Measurements from ENCODE around the gene BRSK2.
A peak's percentile ranks its signal among the peaks of the same experiment; 100 is the strongest.

BRSK2 gene

DNA sequence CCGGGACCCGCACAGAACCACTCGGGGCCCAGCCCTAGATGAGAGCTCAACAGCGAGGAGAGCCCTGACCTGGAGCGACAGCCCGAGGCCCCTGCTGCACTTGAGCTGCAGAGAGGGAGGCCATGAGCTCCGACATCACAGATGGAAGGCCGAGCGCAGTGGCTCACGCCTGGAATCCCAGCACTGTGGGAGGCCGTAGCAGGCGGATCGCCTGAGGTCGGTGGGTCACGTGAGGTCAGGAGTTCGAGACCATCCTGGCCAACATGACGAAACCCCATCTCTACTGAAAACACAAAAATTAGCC is 13.8 kb upstream of the BRSK2 start:
- H3K27me3 ChIP-seq (replicated peaks; ENCODE audit: control insufficient read depth, insufficient read depth, low read length): no peaks in the 10 kb centered on the region
- no peak overlapping the region for H3K4me3 ChIP-seq (replicated peaks; ENCODE audit: low read depth, low read length)
- DNase-seq (ENCODE audit: extremely low read depth, insufficient read length): no peak
- TF ChIP-seq, protein P1, sequence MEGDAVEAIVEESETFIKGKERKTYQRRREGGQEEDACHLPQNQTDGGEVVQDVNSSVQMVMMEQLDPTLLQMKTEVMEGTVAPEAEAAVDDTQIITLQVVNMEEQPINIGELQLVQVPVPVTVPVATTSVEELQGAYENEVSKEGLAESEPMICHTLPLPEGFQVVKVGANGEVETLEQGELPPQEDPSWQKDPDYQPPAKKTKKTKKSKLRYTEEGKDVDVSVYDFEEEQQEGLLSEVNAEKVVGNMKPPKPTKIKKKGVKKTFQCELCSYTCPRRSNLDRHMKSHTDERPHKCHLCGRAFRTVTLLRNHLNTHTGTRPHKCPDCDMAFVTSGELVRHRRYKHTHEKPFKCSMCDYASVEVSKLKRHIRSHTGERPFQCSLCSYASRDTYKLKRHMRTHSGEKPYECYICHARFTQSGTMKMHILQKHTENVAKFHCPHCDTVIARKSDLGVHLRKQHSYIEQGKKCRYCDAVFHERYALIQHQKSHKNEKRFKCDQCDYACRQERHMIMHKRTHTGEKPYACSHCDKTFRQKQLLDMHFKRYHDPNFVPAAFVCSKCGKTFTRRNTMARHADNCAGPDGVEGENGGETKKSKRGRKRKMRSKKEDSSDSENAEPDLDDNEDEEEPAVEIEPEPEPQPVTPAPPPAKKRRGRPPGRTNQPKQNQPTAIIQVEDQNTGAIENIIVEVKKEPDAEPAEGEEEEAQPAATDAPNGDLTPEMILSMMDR (IDR thresholded peaks at IDR 0.05; ENCODE audit: insufficient read depth, low read length, poor library complexity, severe bottlenecking): no peak
- no peaks in the 10 kb centered on the region for H3K36me3 ChIP-seq (ENCODE audit: control insufficient read depth, insufficient read depth, low read length)

- H3K36me3 ChIP-seq (ENCODE audit: control insufficient read depth, insufficient read depth, low read length): no peaks in the 10 kb centered on the region
- no peak overlapping the region for H3K4me3 ChIP-seq (replicated peaks; ENCODE audit: low read depth, low read length)
- no peaks in the 10 kb centered on the region for H3K27me3 ChIP-seq (replicated peaks; ENCODE audit: control insufficient read depth, insufficient read depth, low read length)
- DNase-seq (ENCODE audit: extremely low read depth, insufficient read length): no peak
- TF ChIP-seq, protein P1 (IDR thresholded peaks at IDR 0.05; ENCODE audit: insufficient read depth, low read length, poor library complexity, severe bottlenecking): no peak
These were observed 12.4 kb upstream of the BRSK2 start for GRCh38 chr11:1377231-1377780.

DNA sequence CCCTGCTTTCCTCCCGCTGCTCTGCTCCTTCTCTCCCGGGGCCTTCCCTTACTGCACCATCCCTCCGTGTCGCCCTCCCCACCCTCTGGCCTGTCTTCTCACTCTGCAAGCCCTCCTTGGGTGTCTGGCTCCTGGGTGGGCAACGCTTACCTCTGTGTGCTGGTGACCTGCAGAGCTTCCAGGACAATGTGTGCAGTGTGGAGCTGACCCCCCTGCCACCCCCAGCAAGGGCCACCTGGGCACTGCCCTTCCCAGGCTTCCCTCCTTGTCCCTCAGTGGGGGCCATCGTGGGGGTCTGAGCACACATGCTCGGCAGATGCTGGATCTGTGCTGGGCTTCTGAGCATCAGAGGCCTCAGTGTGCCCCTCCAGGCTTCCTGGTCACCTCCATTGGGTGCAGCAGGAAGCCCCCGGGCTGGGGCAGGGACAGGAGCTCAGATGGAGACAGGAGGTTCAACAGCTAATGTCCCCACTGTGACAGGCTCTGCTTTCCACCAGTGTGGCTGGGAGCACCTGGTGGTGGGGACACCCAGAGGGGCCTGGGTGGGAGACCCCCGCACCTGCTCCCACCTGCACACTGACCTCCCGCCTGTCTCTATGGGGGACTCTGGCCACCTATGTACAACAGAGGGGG is 7.8 kb upstream of the BRSK2 start:
- Histone ChIP-seq H3K4me3 (replicated peaks; ENCODE audit: low read depth, low read length) (no peak overlapping the region), H3K36me3 (ENCODE audit: control insufficient read depth, insufficient read depth, low read length) (no peaks in the 10 kb centered on the region), H3K27me3 (replicated peaks; ENCODE audit: control insufficient read depth, insufficient read depth, low read length) (no peaks in the 10 kb centered on the region; the same call in 1 of the 2 replicates)
- DNase-seq (ENCODE audit: extremely low read depth, insufficient read length): no peak
- TF ChIP-seq, protein P1 (IDR thresholded peaks at IDR 0.05; ENCODE audit: insufficient read depth, low read length, poor library complexity, severe bottlenecking): no peak

DNA sequence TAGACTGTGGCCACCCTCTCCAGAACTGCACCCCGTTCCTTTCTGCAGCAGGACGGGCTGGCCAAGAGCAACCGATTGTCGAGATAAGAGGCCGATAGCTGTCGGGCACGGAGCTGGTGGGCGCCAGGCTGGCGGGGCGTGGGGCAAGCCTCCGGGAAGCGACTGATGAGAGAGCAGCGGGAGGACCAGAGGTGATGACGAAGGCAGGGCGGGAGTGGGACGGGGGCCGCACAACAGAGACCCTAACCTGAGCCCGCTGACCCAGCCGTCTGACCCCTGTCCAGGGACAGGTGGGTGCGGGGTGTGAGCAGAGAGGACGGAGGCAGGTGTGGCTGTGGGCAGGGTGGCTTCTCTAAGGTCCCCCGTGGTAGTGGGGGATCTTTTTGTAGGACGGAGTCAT is 7.3 kb upstream of the BRSK2 start:
- Histone ChIP-seq H3K4me3 (replicated peaks; ENCODE audit: low read depth, low read length) (no peak overlapping the region), H3K27me3 (replicated peaks; ENCODE audit: control insufficient read depth, insufficient read depth, low read length) (no peaks in the 10 kb centered on the region; the same call in 1 of the 2 replicates)

DNA sequence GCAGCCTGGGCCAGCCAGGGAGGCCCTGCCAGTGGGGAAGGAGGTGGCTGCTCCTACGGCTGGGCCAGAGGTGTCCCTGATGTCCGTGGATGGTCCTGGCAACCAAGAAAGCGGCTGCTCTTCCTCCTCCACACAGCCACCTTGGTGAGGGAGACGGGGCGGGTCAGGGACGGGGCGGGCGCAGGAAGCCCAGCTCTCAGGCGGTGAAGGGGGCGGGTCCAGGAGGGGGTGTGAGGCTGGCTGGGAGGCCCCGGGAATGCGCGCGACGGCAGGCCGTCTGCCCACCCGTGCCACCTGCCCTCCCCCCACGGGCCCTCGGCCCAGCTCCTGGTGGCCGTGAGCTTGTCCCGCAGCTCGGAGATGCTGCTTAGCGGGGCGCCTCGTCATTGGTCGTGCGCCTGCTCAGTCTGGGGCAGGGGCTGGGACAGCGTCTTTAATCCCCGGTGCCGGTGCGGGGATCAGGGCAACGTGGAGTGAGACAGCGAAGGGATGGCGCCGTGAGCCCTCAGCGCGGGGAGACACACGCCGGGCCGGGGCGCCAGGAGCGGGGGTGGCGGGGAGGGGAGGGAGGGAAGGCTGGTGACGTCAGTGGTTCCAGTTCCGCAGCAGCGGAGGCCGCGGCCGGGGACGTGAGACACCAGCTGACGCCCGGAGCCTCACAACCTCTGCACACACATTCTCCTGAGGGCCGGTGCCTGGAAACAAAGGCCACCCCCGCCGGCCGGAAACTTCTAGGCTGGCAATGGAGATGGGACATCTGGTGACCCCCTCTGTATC is 6.7 kb upstream of the BRSK2 start:
- peak; percentile 83 for DNase-seq (ENCODE audit: extremely low read depth, insufficient read length)
- Histone ChIP-seq H3K4me3 (replicated peaks; ENCODE audit: low read depth, low read length) (peak overlapping the region; percentile 62), H3K36me3 (ENCODE audit: control insufficient read depth, insufficient read depth, low read length) (no peaks in the 10 kb centered on the region), H3K27me3 (replicated peaks; ENCODE audit: control insufficient read depth, insufficient read depth, low read length) (no peaks in the 10 kb centered on the region; the same call in 1 of the 2 replicates)
- TF ChIP-seq, protein P1 (IDR thresholded peaks at IDR 0.05; ENCODE audit: insufficient read depth, low read length, poor library complexity, severe bottlenecking): no peak

More for the DNA sequence above, 7.3 kb upstream of the BRSK2 start:
- TF ChIP-seq, protein P1 (IDR thresholded peaks at IDR 0.05; ENCODE audit: insufficient read depth, low read length, poor library complexity, severe bottlenecking): no peak
- no peaks in the 10 kb centered on the region for H3K36me3 ChIP-seq (ENCODE audit: control insufficient read depth, insufficient read depth, low read length)
- DNase-seq (ENCODE audit: extremely low read depth, insufficient read length): no peak

All from GM06990 (cell line).